CD14-positive monocyte (primary cell): Measurements from ENCODE around the gene FOLR3. TPM values are rescaled to one million over a fixed set of nuclear protein-coding genes. Genes with fewer than 3 reads are reported as not detected.
"Not testable (repeated sequence)": the region's sequence is repeated elsewhere in the genome, so short reads cannot be mapped to it uniquely, and the experiment has no call there.

Source experiments
- DNase-seq, 3 donors: peaks; one replicate each; pipeline ENCODE4 v3.0.0-alpha.2; 2011 to 2022
- H2AFZ ChIP-seq: 2 replicates; pipeline ENCODE4 v1.6.0; 2012; ENCODE audit warnings: mild to moderate bottlenecking, low read depth, low read length, inconsistent platforms; ENCODE audit not compliant: insufficient read depth, poor library complexity, severe bottlenecking
- H3K27ac ChIP-seq, 2 donors: 1 replicate in 1 of 2; 2 replicates in 1 of 2; pipeline ENCODE4 v1.5.1; 2012 to 2013; ENCODE audit warnings: low read length in 2 of 2, control low read depth in 1 of 2, inconsistent platforms in 1 of 2, low read depth in 1 of 2, mild to moderate bottlenecking in 1 of 2
- H3K27me3 ChIP-seq, 2 donors: one replicate each; pipeline versions ENCODE4 v1.6.0 to v1.6.1; 2011 to 2013; ENCODE audit warnings: low read length in 2 of 2; ENCODE audit not compliant: control insufficient read depth in 2 of 2, insufficient read depth in 2 of 2
- H3K36me3 ChIP-seq, 2 donors: replicated peaks in 1 of 2; 1 replicate in 1 of 2; 2 replicates in 1 of 2; pipeline versions ENCODE4 v1.5.1 to v1.6.1; 2012 to 2013; ENCODE audit warnings: low read length in 2 of 2, control low read depth in 1 of 2, inconsistent platforms in 1 of 2, mild to moderate bottlenecking in 1 of 2; ENCODE audit not compliant: insufficient read depth in 2 of 2, control insufficient read depth in 1 of 2
- H3K4me1 ChIP-seq, 2 donors: 1 replicate in 1 of 2; 2 replicates in 1 of 2; pipeline versions ENCODE4 v1.5.1 to v1.6.1; 2012 to 2013; ENCODE audit warnings: low read length in 2 of 2, control low read depth in 1 of 2, inconsistent platforms in 1 of 2, mild to moderate bottlenecking in 1 of 2, moderate library complexity in 1 of 2; ENCODE audit not compliant: insufficient read depth in 2 of 2, control insufficient read depth in 1 of 2
- H3K4me2 ChIP-seq: replicated peaks from 2 replicates; pipeline ENCODE3; 2012; ENCODE audit warnings: low read length, moderate library complexity, mild to moderate bottlenecking; ENCODE audit not compliant: poor library complexity, severe bottlenecking; ENCODE audit errors: extremely low read depth
- H3K4me3 ChIP-seq, 3 experiments: fragments of 200-600 bp in 1 of 3; sonication (generic) in 1 of 3; replicated peaks in 1 of 3; 1 replicate in 2 of 3; 2 replicates in 1 of 3; pipeline ENCODE4 v1.5.1; 2011 to 2013; ENCODE audit warnings: low read length in 3 of 3, mild to moderate bottlenecking in 3 of 3, control low read depth in 2 of 3, low read depth in 2 of 3, inconsistent platforms in 1 of 3, moderate library complexity in 1 of 3
- H3K79me2 ChIP-seq: 2 replicates; pipeline ENCODE4 v1.6.0; 2012; ENCODE audit warnings: mild to moderate bottlenecking, control low read depth, inconsistent platforms, low read length, moderate library complexity; ENCODE audit not compliant: insufficient read depth
- H3K9ac ChIP-seq: 2 replicates; pipeline ENCODE4 v1.6.0; 2017; ENCODE audit warnings: low read length, mild to moderate bottlenecking; ENCODE audit not compliant: insufficient read depth, poor library complexity, severe bottlenecking
- H3K9me3 ChIP-seq, 2 donors: replicated peaks in 1 of 2; 1 replicate in 1 of 2; 2 replicates in 1 of 2; pipeline versions ENCODE4 v1.5.1 to v1.6.1; 2012 to 2013; ENCODE audit warnings: low read length in 2 of 2, control low read depth in 1 of 2; ENCODE audit not compliant: control insufficient read depth in 1 of 2, insufficient read depth in 1 of 2
- H4K20me1 ChIP-seq: 2 replicates; pipeline ENCODE4 v1.6.0; 2012; ENCODE audit warnings: mild to moderate bottlenecking, low read length, control low read depth, moderate library complexity; ENCODE audit not compliant: insufficient read depth
- H3K27ac Mint-ChIP-seq, 7 donors: one replicate each; pipeline ENCODE4 v1.8.0; 2020; ENCODE audit warnings: mild to moderate bottlenecking in 7 of 7, mixed read lengths in 7 of 7, moderate library complexity in 6 of 7, inconsistent platforms in 2 of 7
- H3K27me3 Mint-ChIP-seq, 3 donors: one replicate each; pipeline ENCODE4 v1.8.0; 2021 to 2022; ENCODE audit warnings: low read depth in 3 of 3, mild to moderate bottlenecking in 3 of 3, mixed read lengths in 3 of 3, moderate library complexity in 3 of 3, inconsistent platforms in 1 of 3
- H3K36me3 Mint-ChIP-seq, 2 donors: one replicate each; pipeline ENCODE4 v1.8.0; 2020; ENCODE audit warnings: mixed read lengths in 2 of 2, inconsistent platforms in 1 of 2, mild to moderate bottlenecking in 1 of 2
- H3K4me1 Mint-ChIP-seq: one replicate; pipeline ENCODE4 v1.8.0; 2020; ENCODE audit warnings: mild to moderate bottlenecking, mixed read lengths
- H3K4me3 Mint-ChIP-seq, 2 donors: one replicate each; pipeline ENCODE4 v1.8.0; 2020; ENCODE audit warnings: mild to moderate bottlenecking in 2 of 2, mixed read lengths in 2 of 2, moderate library complexity in 1 of 2
- H3K9me3 Mint-ChIP-seq, 7 donors: one replicate each; pipeline ENCODE4 v1.8.0; 2020 to 2022; ENCODE audit warnings: mixed read lengths in 7 of 7, mild to moderate bottlenecking in 6 of 7, moderate library complexity in 6 of 7, inconsistent platforms in 2 of 7
- WGBS: methylation state at CpG from one replicate; pipeline ENCODE4 v1.1.5; 2013; ENCODE audit warnings: missing lambda C conversion rate; ENCODE audit not compliant: insufficient coverage; 5-methylcytosine and 5-hydroxymethylcytosine counted together
- intact Hi-C, 2 donors: fragments of 100-400 bp; cut with micrococcal nuclease; formaldehyde crosslinking; loops; one replicate each; pipeline versions ENCODE4 v1.15.0 to v1.15.1; 2023
- polyA plus RNA-seq, 3 donors: library from polyadenylated mRNA; depleted of rRNA in 1 of 3; unstranded in 2 of 3; stranded (reverse) in 1 of 3; fragments of 300-500 nt in 2 of 3; fragments of >200 nt in 1 of 3; fragmentation: Illumina TruSeq in 2 of 3; gene quantifications; 1 replicate in 2 of 3; 2 replicates in 1 of 3; pipeline ENCODE4 v1.2.3, GENCODE V29; 2012 to 2021
- TF ChIP-seq, protein P1 (sequence below): fragments of 200-600 bp; IDR thresholded peaks from one replicate; pipeline ENCODE4 v1.8.0; 2022; ENCODE audit warnings: antibody characterized with exemption, mild to moderate bottlenecking

Gene FOLR3
- polyA plus RNA-seq, 3 donors, result 22.3 to 330 (median 74.0) TPM

DNA sequence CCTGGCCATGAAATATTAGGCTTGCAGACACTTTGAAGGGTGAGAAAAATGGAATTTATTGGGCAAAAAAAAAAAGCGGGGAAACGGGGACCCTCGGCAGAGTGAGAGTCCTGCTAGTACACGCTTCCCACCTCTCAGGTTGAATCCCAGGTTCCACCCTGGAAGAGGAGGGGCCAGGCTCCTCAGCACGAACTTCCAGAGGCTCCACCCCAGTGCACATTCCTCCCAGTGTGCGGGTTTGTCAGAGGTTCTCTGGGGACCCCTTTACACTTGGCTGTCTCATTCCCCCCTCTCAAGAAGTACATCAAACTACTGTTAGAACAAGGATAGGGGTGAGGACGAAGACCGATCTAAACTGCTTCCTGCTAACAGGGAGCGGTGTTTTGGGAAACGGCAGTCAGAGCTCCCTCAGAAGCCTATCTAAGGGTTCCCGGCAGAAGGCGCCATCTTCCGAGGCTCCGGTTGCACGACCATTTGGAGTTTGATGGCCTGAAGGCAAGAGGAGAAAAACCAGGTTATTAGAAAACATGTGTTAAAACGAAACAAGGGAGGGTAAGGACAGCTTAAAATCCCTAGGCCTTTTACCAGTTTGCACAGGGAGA, 27.5 kb downstream of the FOLR3 start:
- H3K27me3 Mint-ChIP-seq, result peaks cover 8 to 16% (median 9%) of the 10 kb centered on the region in 3 donors
- Histone ChIP-seq H3K36me3 (no peaks in the 10 kb centered on the region), H3K27me3 (peaks cover 0 to 2% of the 10 kb centered on the region in 2 donors), H3K9me3 (no peaks in the 10 kb centered on the region), H3K79me2 (no peaks in the 10 kb centered on the region), H3K4me3 (no peak overlapping the region), H3K9ac (no peak overlapping the region), H3K27ac (no peak overlapping the region), H4K20me1 (no peaks in the 10 kb centered on the region), H3K4me2 (no peak overlapping the region), H2AFZ (no peak overlapping the region), H3K4me1 (no peaks in the 10 kb centered on the region)
- H3K4me1 Mint-ChIP-seq, result no peaks in the 10 kb centered on the region
- H3K27ac Mint-ChIP-seq, result no peak overlapping the region
- intact Hi-C loops, result no loop called here
- 99% methylated on average over 13 of the region's 16 CpGs for WGBS
- no peak overlapping the region for H3K4me3 Mint-ChIP-seq
- no peaks in the 10 kb centered on the region for H3K36me3 Mint-ChIP-seq
- no peaks in the 10 kb centered on the region for H3K9me3 Mint-ChIP-seq
- TF ChIP-seq, protein P1, sequence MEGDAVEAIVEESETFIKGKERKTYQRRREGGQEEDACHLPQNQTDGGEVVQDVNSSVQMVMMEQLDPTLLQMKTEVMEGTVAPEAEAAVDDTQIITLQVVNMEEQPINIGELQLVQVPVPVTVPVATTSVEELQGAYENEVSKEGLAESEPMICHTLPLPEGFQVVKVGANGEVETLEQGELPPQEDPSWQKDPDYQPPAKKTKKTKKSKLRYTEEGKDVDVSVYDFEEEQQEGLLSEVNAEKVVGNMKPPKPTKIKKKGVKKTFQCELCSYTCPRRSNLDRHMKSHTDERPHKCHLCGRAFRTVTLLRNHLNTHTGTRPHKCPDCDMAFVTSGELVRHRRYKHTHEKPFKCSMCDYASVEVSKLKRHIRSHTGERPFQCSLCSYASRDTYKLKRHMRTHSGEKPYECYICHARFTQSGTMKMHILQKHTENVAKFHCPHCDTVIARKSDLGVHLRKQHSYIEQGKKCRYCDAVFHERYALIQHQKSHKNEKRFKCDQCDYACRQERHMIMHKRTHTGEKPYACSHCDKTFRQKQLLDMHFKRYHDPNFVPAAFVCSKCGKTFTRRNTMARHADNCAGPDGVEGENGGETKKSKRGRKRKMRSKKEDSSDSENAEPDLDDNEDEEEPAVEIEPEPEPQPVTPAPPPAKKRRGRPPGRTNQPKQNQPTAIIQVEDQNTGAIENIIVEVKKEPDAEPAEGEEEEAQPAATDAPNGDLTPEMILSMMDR, result no peak
- DNase-seq, result no peak

DNA sequence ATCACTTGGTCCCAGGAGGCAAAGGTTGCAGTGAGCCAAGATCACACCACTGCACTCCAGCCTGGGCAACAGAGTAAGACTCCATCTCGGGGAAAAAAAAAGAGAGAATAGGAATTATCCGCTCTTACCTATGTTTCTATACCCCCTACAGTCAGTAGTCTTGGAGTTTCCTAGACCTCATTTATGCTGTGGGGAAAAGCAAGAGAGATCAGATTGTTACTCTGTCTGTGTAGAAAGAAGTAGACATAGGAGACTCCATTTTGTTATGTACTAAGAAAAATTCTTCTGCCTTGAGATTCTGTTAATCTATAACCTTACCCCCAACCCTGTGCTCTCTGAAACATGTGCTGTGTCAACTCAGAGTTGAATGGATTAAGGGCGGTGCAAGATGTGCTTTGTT, 28.7 kb downstream of the FOLR3 start:
- H3K27ac ChIP-seq, H2AFZ ChIP-seq, H3K36me3 ChIP-seq, H3K27ac Mint-ChIP-seq, H4K20me1 ChIP-seq, DNase-seq, H3K9me3 Mint-ChIP-seq, H3K4me1 ChIP-seq, H3K4me1 Mint-ChIP-seq, H3K79me2 ChIP-seq, H3K36me3 Mint-ChIP-seq, H3K27me3 ChIP-seq, H3K9ac ChIP-seq, H3K4me2 ChIP-seq, H3K4me3 Mint-ChIP-seq, H3K9me3 ChIP-seq, H3K4me3 ChIP-seq, intact Hi-C loops: not testable (repeated sequence)
- H3K27me3 Mint-ChIP-seq, result peaks cover 7 to 16% (median 12%) of the 10 kb centered on the region in 3 donors
- no CpG with 5 or more reads among the region's 3 CpGs for WGBS

DNA sequence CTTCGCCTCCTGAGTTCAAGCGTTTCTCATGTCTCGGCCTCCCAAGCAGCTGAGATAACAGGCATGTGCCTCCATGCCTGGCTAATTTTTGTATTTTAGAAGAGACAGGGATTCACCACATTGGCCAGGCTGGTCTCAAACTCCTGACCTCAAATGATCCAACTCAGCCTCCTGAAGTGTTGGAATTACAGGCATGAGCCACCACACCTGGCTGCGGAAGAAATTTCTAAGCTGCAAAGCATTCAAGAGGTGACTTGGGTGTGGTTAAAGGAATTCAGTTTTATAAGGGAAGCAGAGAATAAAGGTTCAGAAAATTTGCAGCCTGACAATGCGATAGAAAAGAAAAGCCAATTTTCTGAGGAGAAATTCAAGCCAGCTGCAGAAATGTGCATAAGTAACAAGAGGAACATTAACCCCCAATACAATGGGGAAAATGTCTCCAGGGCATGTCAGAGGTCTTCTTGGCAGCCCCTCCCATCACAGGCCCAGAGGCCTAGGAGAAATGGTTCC, 33.6 kb downstream of the FOLR3 start:
- intact Hi-C loops, H2AFZ ChIP-seq, DNase-seq: not testable (repeated sequence)

DNA sequence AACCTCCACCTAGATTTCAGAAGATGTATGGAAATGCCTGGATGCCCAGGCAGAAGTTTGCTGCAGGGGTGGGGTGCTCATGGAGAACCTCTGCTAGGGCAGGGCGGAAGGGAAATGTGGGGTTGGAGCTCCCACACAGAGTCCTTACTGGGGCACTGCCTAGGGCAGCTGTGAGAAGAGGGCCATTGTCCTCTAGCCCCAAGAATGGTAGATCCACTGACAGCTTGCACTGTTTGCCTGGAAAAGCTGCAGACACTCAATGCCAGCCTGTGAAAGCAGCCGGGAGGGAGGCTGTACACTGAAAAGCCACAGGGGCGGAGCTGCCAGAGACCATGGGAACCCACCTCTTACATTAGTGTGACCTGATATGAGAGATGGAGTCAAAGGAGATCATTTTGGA, 34.2 kb downstream of the FOLR3 start:
- H3K9me3 ChIP-seq, H3K79me2 ChIP-seq, H3K27ac ChIP-seq, H3K9me3 Mint-ChIP-seq, H3K9ac ChIP-seq, H2AFZ ChIP-seq, H3K36me3 Mint-ChIP-seq, H4K20me1 ChIP-seq, H3K27ac Mint-ChIP-seq, H3K27me3 ChIP-seq, DNase-seq, intact Hi-C loops, H3K27me3 Mint-ChIP-seq, H3K36me3 ChIP-seq, H3K4me3 ChIP-seq, H3K4me2 ChIP-seq: not testable (repeated sequence)
- Mint-ChIP-seq H3K4me3 (peak overlapping the region in 1 of 2 donors; percentile 46), H3K4me1 (peaks cover 12% of the 10 kb centered on the region)
- 88% methylated on average over 1 of the region's 3 CpGs for WGBS
- H3K4me1 ChIP-seq, result peaks cover 5 to 10% of the 10 kb centered on the region in 2 donors

More for the DNA sequence above, 33.6 kb downstream of the FOLR3 start:
- not testable (repeated sequence) for H3K27ac Mint-ChIP-seq, H3K4me2 ChIP-seq, H3K27me3 ChIP-seq, H3K9me3 Mint-ChIP-seq, H3K4me3 Mint-ChIP-seq, H3K9ac ChIP-seq, H3K27me3 Mint-ChIP-seq, H4K20me1 ChIP-seq, H3K79me2 ChIP-seq, H3K27ac ChIP-seq, H3K36me3 Mint-ChIP-seq, H3K9me3 ChIP-seq, H3K4me3 ChIP-seq, H3K36me3 ChIP-seq
- 95% methylated on average over 4 of the region's 5 CpGs for WGBS
- peaks cover 12% of the 10 kb centered on the region for H3K4me1 Mint-ChIP-seq
- H3K4me1 ChIP-seq, result peaks cover 5 to 10% of the 10 kb centered on the region in 2 donors
